ENCODE measurements around the gene SPRED2.

SPRED2 gene

GRCh38 chr2:65287364-65287763, 145.0 kb downstream of the SPRED2 start:
- no peak for DNase-seq (ENCODE audit: low read depth in 1 of 2, low spot score in 1 of 2)

GRCh38 chr2:65282477-65283053, 149.8 kb downstream of the SPRED2 start:
- no peak for DNase-seq (ENCODE audit: low read depth in 1 of 2, low spot score in 1 of 2)

GRCh38 chr2:65281627-65282351, 150.6 kb downstream of the SPRED2 start:
- no peak for DNase-seq (ENCODE audit: low read depth in 1 of 2, low spot score in 1 of 2)

GRCh38 chr2:65279756-65280155, 152.6 kb downstream of the SPRED2 start:
- DNase-seq (ENCODE audit: low read depth in 1 of 2, low spot score in 1 of 2): no peak

GRCh38 chr2:65278531-65278981, 153.8 kb downstream of the SPRED2 start:
- no peak for DNase-seq (ENCODE audit: low read depth in 1 of 2, low spot score in 1 of 2)

GRCh38 chr2:65277791-65278483, 154.5 kb downstream of the SPRED2 start:
- no peak for DNase-seq (ENCODE audit: low read depth in 1 of 2, low spot score in 1 of 2)

- DNase-seq (ENCODE audit: low read depth in 1 of 2, low spot score in 1 of 2): no peak
Observed at GRCh38 chr2:65277118-65277517, 155.3 kb downstream of the SPRED2 start.

GRCh38 chr2:65276609-65277008, 155.8 kb downstream of the SPRED2 start:
- no peak for DNase-seq (ENCODE audit: low read depth in 1 of 2, low spot score in 1 of 2)

GRCh38 chr2:65275141-65275915, 157.1 kb downstream of the SPRED2 start:
- DNase-seq (ENCODE audit: low read depth in 1 of 2, low spot score in 1 of 2): no peak

- no peak for DNase-seq (ENCODE audit: low read depth in 1 of 2, low spot score in 1 of 2)
Observed at GRCh38 chr2:65273344-65273743, 159.1 kb downstream of the SPRED2 start.

- no peak for DNase-seq (ENCODE audit: low read depth in 1 of 2, low spot score in 1 of 2)
Observed at GRCh38 chr2:65268957-65269356, 163.4 kb downstream of the SPRED2 start.

GRCh38 chr2:65267008-65267407, 165.4 kb downstream of the SPRED2 start:
- no peak for DNase-seq (ENCODE audit: low read depth in 1 of 2, low spot score in 1 of 2)

- DNase-seq (ENCODE audit: low read depth in 1 of 2, low spot score in 1 of 2): no peak
Observed at GRCh38 chr2:65265671-65266045, 166.7 kb downstream of the SPRED2 start.

GRCh38 chr2:65264821-65265670, 167.4 kb downstream of the SPRED2 start:
- DNase-seq (ENCODE audit: low read depth in 1 of 2, low spot score in 1 of 2): no peak

- no peak for DNase-seq (ENCODE audit: low read depth in 1 of 2, low spot score in 1 of 2)
Observed at GRCh38 chr2:65263986-65264385, 168.4 kb downstream of the SPRED2 start.

GRCh38 chr2:65263262-65263661, 169.1 kb downstream of the SPRED2 start:
- DNase-seq (ENCODE audit: low read depth in 1 of 2, low spot score in 1 of 2): no peak

- no peak for DNase-seq (ENCODE audit: low read depth in 1 of 2, low spot score in 1 of 2)
Observed at GRCh38 chr2:65261676-65262075, 170.7 kb downstream of the SPRED2 start.

All from activated T-helper 1 cell treated with anti-CD3 and anti-CD28 coated beads, Interleukin-2, amount 50 U/mL, for 16 hours (primary cell).